HCT116 (cell line): Measurements from ENCODE around the gene ORC5. TPM values are rescaled to one million over a fixed set of nuclear protein-coding genes. Genes with fewer than 3 reads are reported as not detected.

Experiments used
- ATAC-seq: fragments of 200-7000 bp; cut with Tn5 transposase; 2 replicates; pipeline ENCODE4 v1.9.1; 2020; ENCODE audit warnings: mild to moderate bottlenecking, moderate library complexity
- BruUV-seq: library from RNA; stranded (reverse); fragments of 400-500 nt; replicated peaks from 2 replicates; lab custom pipeline; 2021; lab: Mats Ljungman, UMichigan
- CTCF ChIA-PET: fragments of 300-600 bp; sonication (Branson Sonifier 250); formaldehyde crosslinking; loops from one replicate; lab custom pipeline; 2021; ENCODE audit warnings: antibody characterized with exemption; lab: Charles Lee
- POLR2A ChIA-PET: fragments of 300-600, 350-600 bp; sonication (Branson Sonifier 250); formaldehyde crosslinking; loops from one replicate; lab custom pipeline; 2021; ENCODE audit warnings: antibody characterized with exemption; lab: Charles Lee
- RAD21 ChIA-PET, 2 experiments: fragments of 300-600 bp; sonication (Branson Sonifier 250); formaldehyde crosslinking; loops; one replicate each; lab custom pipeline; 2023; ENCODE audit warnings: low total read pairs in 2 of 2; ENCODE audit not compliant: uncharacterized antibody in 2 of 2, unreplicated experiment in 2 of 2, low non-redundant PET in 1 of 2; lab: Charles Lee
- DNase-seq: peaks from one replicate; pipeline ENCODE4 v3.0.0-alpha.2; 2010; ENCODE audit warnings: low read depth, low spot score
- H2AFZ ChIP-seq: fragments of 200-600 bp; shearing (Covaris generic), sonication (generic); 2 replicates; pipeline ENCODE4 v1.6.1; 2017; ENCODE audit warnings: low read depth, mixed run types, mixed read lengths, antibody characterized with exemption, low read length; ENCODE audit not compliant: poor library complexity, severe bottlenecking
- H3K27ac ChIP-seq: 2 replicates; pipeline ENCODE4 v1.5.1; 2012; ENCODE audit warnings: low read depth, low read length
- H3K27me3 ChIP-seq: fragments of 200-600 bp; sonication (generic); 2 replicates; pipeline ENCODE4 v1.6.1; 2016; ENCODE audit warnings: mixed run types, low read length, mixed read lengths; ENCODE audit not compliant: insufficient read depth
- H3K36me3 ChIP-seq, 2 experiments: fragments of 200-500 bp in 1 of 2; fragments of 200-600 bp in 1 of 2; sonication (Bioruptor generic) in 1 of 2; sonication (generic) in 1 of 2; 2 replicates each; pipeline versions ENCODE4 v1.5.1 to v1.6.1; 2014 to 2016; ENCODE audit warnings: low read length in 2 of 2, inconsistent platforms in 1 of 2, mixed read lengths in 1 of 2, mixed run types in 1 of 2; ENCODE audit not compliant: insufficient read depth in 2 of 2, control insufficient read depth in 1 of 2
- H3K4me1 ChIP-seq, 2 experiments: fragments of 200-600 bp in 1 of 2; sonication (generic) in 1 of 2; 2 replicates each; pipeline versions ENCODE4 v1.5.1 to v1.6.1; 2012 to 2017; ENCODE audit warnings: low read length in 2 of 2, inconsistent platforms in 1 of 2, mild to moderate bottlenecking in 1 of 2, mixed read lengths in 1 of 2, mixed run types in 1 of 2, moderate library complexity in 1 of 2; ENCODE audit not compliant: insufficient read depth in 2 of 2, control insufficient read depth in 1 of 2
- H3K4me2 ChIP-seq: fragments of 200-600 bp; sonication (generic); 2 replicates; pipeline ENCODE4 v1.6.1; 2017; ENCODE audit warnings: mixed run types, low read length, mixed read lengths
- H3K4me3 ChIP-seq, 2 experiments: fragments of 200-600 bp in 1 of 2; sonication (generic) in 1 of 2; replicated peaks in 1 of 2; 2 replicates each; pipeline ENCODE4 v1.5.1; 2011 to 2016; ENCODE audit warnings: low read length in 2 of 2, control low read depth in 1 of 2, low read depth in 1 of 2, mild to moderate bottlenecking in 1 of 2, mixed read lengths in 1 of 2, mixed run types in 1 of 2
- H3K79me2 ChIP-seq: fragments of 200-600 bp; sonication (generic); 2 replicates; pipeline ENCODE4 v1.6.1; 2017; ENCODE audit warnings: mild to moderate bottlenecking, mixed run types, low read length, moderate library complexity, mixed read lengths; ENCODE audit not compliant: insufficient read depth
- H3K9ac ChIP-seq: fragments of 200-600 bp; sonication (generic); 2 replicates; pipeline ENCODE4 v1.6.1; 2016; ENCODE audit warnings: low read length, mixed read lengths
- H3K9me2 ChIP-seq: fragments of 200-600 bp; sonication (generic), shearing (Covaris generic); 2 replicates; pipeline ENCODE4 v1.6.1; 2017; ENCODE audit warnings: mixed run types, mild to moderate bottlenecking, moderate library complexity; ENCODE audit not compliant: insufficient read depth
- H3K9me3 ChIP-seq, 2 experiments: fragments of 200-500 bp in 1 of 2; fragments of 200-600 bp in 1 of 2; sonication (Bioruptor generic) in 1 of 2; sonication (generic) in 1 of 2; 2 replicates each; pipeline ENCODE4 v1.6.1; 2014 to 2017; ENCODE audit warnings: low read length in 2 of 2, mixed read lengths in 2 of 2, inconsistent platforms in 1 of 2, low read depth in 1 of 2, mild to moderate bottlenecking in 1 of 2, mixed run types in 1 of 2, moderate library complexity in 1 of 2; ENCODE audit not compliant: control insufficient read depth in 1 of 2, insufficient read depth in 1 of 2
- H4K20me1 ChIP-seq: fragments of 200-600 bp; sonication (generic), shearing (Covaris generic); 2 replicates; pipeline ENCODE4 v1.6.1; 2017; ENCODE audit warnings: mixed run types, mild to moderate bottlenecking, moderate library complexity; ENCODE audit not compliant: insufficient read depth
- CBX3 ChIP-seq: IDR thresholded peaks from 2 replicates; pipeline ENCODE4 v1.6.1; 2012; ENCODE audit warnings: low read depth
- CEBPB ChIP-seq: IDR thresholded peaks from 2 replicates; pipeline ENCODE4 v1.6.1; 2012; ENCODE audit warnings: low read depth
- CTCF ChIP-seq, 3 experiments: fragments of 200-600 bp in 1 of 3; sonication (generic) in 1 of 3; IDR thresholded peaks in 2 of 3; conservative IDR thresholded peaks in 1 of 3; 2 replicates each; pipeline ENCODE4 v1.5.1; 2012 to 2017; ENCODE audit warnings: low read depth in 2 of 3, low read length in 2 of 3, antibody characterized with exemption in 1 of 3, borderline replicate concordance in 1 of 3, control low read depth in 1 of 3, mild to moderate bottlenecking in 1 of 3, mixed read lengths in 1 of 3, mixed run types in 1 of 3, moderate library complexity in 1 of 3; ENCODE audit not compliant: insufficient read depth in 1 of 3
- EGR1 ChIP-seq: IDR thresholded peaks from 2 replicates; pipeline ENCODE4 v1.6.1; 2012; ENCODE audit warnings: low read depth
- EZH2phosphoT487 ChIP-seq: fragments of 200-600 bp; IDR thresholded peaks from 2 replicates; pipeline ENCODE4 v1.6.1; 2018; ENCODE audit warnings: antibody characterized with exemption, borderline replicate concordance
- FOSL1 ChIP-seq: IDR thresholded peaks from 2 replicates; pipeline ENCODE4 v1.6.1; 2012; ENCODE audit warnings: low read depth
- JUND ChIP-seq: IDR thresholded peaks from 2 replicates; pipeline ENCODE4 v1.6.1; 2012
- POLR2A ChIP-seq: IDR thresholded peaks from 2 replicates; pipeline ENCODE4 v1.7.0; 2011; ENCODE audit warnings: borderline replicate concordance; ENCODE audit not compliant: insufficient read depth, insufficient read length; ENCODE audit errors: extremely low read depth
- POLR2AphosphoS5 ChIP-seq: IDR thresholded peaks from 2 replicates; pipeline ENCODE4 v1.6.1; 2011; ENCODE audit warnings: mild to moderate bottlenecking, low read depth, low read length, moderate library complexity
- REST ChIP-seq: IDR thresholded peaks from 2 replicates; pipeline ENCODE4 v1.6.1; 2012; ENCODE audit warnings: low read depth
- SRF ChIP-seq: IDR thresholded peaks from 2 replicates; pipeline ENCODE4 v1.6.1; 2012; ENCODE audit warnings: low read depth
- TCF7L2 ChIP-seq: IDR thresholded peaks from 2 replicates; pipeline ENCODE4 v1.7.0; 2011; ENCODE audit warnings: borderline replicate concordance, inconsistent platforms; ENCODE audit not compliant: insufficient read depth, insufficient read length; ENCODE audit errors: extremely low read depth
- YY1 ChIP-seq: IDR thresholded peaks from 2 replicates; pipeline ENCODE4 v1.6.1; 2011; ENCODE audit warnings: low read length, low read depth, moderate library complexity, mild to moderate bottlenecking; ENCODE audit not compliant: insufficient replicate concordance; ENCODE audit errors: extremely low read depth
- ZNF274 ChIP-seq: fragments of 200-500 bp; sonication (Bioruptor generic); IDR thresholded peaks from 2 replicates; pipeline ENCODE4 v1.6.1; 2014; ENCODE audit warnings: mild to moderate bottlenecking, low read depth, low read length, inconsistent platforms
- intact Hi-C: fragments of 100-400 bp; cut with micrococcal nuclease; formaldehyde crosslinking; loops from 2 replicates; pipeline ENCODE4 v1.10.0; 2022
- total RNA-seq: library from RNA; stranded (reverse); gene quantifications from one replicate; pipeline ENCODE4 v1.2.1, GENCODE V29; 2021; ENCODE audit not compliant: unreplicated experiment

ORC5 gene
- total RNA-seq, 1 experiment from 2014 or later, result 30.2 TPM

- BruUV-seq, result no TSS peak
- H3K4me3 ChIP-seq, result no peak overlapping the region
- H3K9me3 ChIP-seq, result no peaks in the 10 kb centered on the region
- DNase-seq (no peak), ATAC-seq (no peak)
- no peaks in the 10 kb centered on the region for H3K9me2 ChIP-seq
- RAD21 ChIA-PET, result no interaction called here
- POLR2A ChIA-PET, result no interaction called here
- H3K79me2 ChIP-seq, result no peaks in the 10 kb centered on the region
- no peak overlapping the region for H3K9ac ChIP-seq
- no peaks in the 10 kb centered on the region for H3K4me1 ChIP-seq
- no peaks in the 10 kb centered on the region for H3K36me3 ChIP-seq
- H3K4me2 ChIP-seq, result no peak overlapping the region
- intact Hi-C loops, result loop anchor here (5.0 kb wide), 1 partner anchor 732 kb away; no protein-coding TSS in a partner anchor
- CTCF ChIA-PET, result no interaction called here
- H3K27ac ChIP-seq, result no peak overlapping the region
- H3K27me3 ChIP-seq, result peaks cover 11% of the 10 kb centered on the region
- TF ChIP-seq POLR2A, result no peak
- TF ChIP-seq CTCF (IDR thresholded peaks at IDR 0.05 in 2 of 3, conservative IDR thresholded peaks at IDR 0.05 in 1 of 3; ENCODE audit: borderline replicate concordance in 1 of 3, insufficient read depth in 1 of 3, low read depth in 2 of 3, low read length in 2 of 3), result no peak
- no peak for TF ChIP-seq FOSL1
- no peak for TF ChIP-seq EZH2phosphoT487
- TF ChIP-seq EGR1, result no peak
- TF ChIP-seq TCF7L2, result no peak
- TF ChIP-seq ZNF274, result no peak
- TF ChIP-seq JUND, result no peak
- no peak for TF ChIP-seq SRF
- no peak for TF ChIP-seq CEBPB
- no peak for TF ChIP-seq POLR2AphosphoS5
- no peak for TF ChIP-seq YY1
- no peak for TF ChIP-seq REST
- TF ChIP-seq CBX3, result no peak
- H2AFZ ChIP-seq, result no peak overlapping the region
- no peaks in the 10 kb centered on the region for H4K20me1 ChIP-seq
These were observed 46.9 kb upstream of the ORC5 start for GRCh38 chr7:104254696-104255095.
